Bronchial epithelial cell (primary cell): ENCODE results near the gene CA7. TPM values are rescaled to one million over a fixed set of nuclear protein-coding genes. Genes with fewer than 3 reads are reported as not detected.

Source experiments
- DNase-seq: peaks from one replicate; pipeline ENCODE4 v3.0.0-alpha.2; 2010; ENCODE audit warnings: low read depth
- FAIRE-seq: peaks from 2 replicates; lab custom pipeline; 2011; peaks lifted over from hg19 to GRCh38; lab: Jason Lieb, UNC
- H3K27me3 ChIP-seq: 2 replicates; pipeline ENCODE4 v1.5.1; 2011; ENCODE audit warnings: low read length; ENCODE audit not compliant: control insufficient read depth, insufficient read depth
- H3K36me3 ChIP-seq: 2 replicates; pipeline ENCODE4 v1.5.1; 2011; ENCODE audit warnings: low read length; ENCODE audit not compliant: control insufficient read depth, insufficient read depth
- H3K4me3 ChIP-seq: 2 replicates; pipeline ENCODE4 v1.5.1; 2011; ENCODE audit warnings: mild to moderate bottlenecking, low read depth, low read length, control low read depth
- total RNA-seq: library from RNA; depleted of rRNA; stranded (reverse); fragments of >200 nt; gene quantifications from 2 replicates; pipeline ENCODE4 v1.2.1, GENCODE V29; 2014
- TF ChIP-seq, protein P1 (sequence below): IDR thresholded peaks from 2 replicates; pipeline ENCODE4 v1.5.1; 2011; ENCODE audit warnings: mild to moderate bottlenecking, moderate library complexity, low read length, control low read depth, inconsistent platforms; ENCODE audit not compliant: insufficient read depth, severe bottlenecking

Gene CA7
- not detected in 2 replicates for total RNA-seq

DNA sequence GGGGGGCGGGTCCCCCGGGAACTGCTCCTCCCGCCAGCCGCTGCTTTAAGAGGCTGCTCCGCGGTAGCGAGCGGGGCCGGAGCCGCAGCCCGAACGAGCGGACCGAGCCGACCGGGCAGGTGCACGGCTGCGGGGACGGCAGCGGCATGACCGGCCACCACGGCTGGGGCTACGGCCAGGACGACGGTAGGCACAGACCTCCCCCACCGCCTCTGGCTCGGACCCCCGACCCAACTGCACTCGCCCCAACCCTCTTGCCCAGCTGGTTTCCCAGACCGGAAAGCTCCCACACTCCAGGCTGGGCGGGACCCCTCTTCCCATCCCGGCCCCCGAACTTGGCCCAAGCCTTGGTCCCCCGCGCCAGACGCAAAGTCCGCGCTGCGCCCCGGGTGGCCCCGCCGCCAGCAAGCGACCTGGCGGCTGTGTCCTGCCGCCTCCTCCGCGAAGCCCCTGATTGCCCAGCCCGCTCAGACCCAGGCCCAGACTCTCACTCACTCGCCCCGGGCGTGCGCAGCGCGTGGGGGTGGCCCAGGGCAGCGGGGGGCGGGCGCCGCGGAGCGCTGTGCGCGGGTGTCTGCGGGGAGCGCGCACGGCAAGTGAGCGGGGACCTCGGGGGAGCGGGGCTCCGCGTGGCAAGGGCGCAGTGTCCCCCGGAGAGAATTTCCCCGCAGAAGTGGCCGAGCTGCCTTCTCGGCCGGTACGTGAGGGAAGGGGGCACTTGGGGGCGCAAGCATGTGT, at the start of gene CA7:
Gene CA7, plus strand, starts transcription at position 73 of the 738 bp plus-strand sequence. Its CDS starts 74 bp downstream, at position 147.
- Histone ChIP-seq H3K27me3 (peaks cover 24% of the 10 kb centered on the region), H3K4me3 (peak within 1 kb of the TSS; percentile 16), H3K36me3 (no peaks in the 10 kb centered on the region)
- DNase-seq = no peak
- TF ChIP-seq, protein P1, sequence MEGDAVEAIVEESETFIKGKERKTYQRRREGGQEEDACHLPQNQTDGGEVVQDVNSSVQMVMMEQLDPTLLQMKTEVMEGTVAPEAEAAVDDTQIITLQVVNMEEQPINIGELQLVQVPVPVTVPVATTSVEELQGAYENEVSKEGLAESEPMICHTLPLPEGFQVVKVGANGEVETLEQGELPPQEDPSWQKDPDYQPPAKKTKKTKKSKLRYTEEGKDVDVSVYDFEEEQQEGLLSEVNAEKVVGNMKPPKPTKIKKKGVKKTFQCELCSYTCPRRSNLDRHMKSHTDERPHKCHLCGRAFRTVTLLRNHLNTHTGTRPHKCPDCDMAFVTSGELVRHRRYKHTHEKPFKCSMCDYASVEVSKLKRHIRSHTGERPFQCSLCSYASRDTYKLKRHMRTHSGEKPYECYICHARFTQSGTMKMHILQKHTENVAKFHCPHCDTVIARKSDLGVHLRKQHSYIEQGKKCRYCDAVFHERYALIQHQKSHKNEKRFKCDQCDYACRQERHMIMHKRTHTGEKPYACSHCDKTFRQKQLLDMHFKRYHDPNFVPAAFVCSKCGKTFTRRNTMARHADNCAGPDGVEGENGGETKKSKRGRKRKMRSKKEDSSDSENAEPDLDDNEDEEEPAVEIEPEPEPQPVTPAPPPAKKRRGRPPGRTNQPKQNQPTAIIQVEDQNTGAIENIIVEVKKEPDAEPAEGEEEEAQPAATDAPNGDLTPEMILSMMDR = no peak
- FAIRE-seq = no peak

DNA sequence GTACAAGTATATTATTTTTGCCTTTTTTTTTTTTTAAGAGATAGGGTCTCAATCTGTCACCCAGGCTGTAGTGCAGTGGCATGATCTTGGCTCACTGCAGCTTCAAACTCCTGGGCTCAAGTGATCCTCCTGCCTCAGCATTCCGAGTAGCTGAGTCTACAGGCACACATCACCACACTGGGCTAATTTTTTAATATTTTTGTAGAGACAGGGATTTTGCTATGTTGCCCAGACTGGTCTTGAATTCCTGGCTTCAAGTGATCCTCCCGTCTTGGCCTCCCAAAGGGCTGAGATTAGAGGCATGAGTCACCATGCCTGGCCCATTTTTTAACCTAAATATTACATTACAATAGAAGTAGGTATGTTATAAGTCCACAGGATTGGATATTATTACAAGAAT, 46.1 kb upstream of the CA7 start:
- H3K27me3 ChIP-seq = no peaks in the 10 kb centered on the region
- TF ChIP-seq, protein P1 = no peak
- no peaks in the 10 kb centered on the region for H3K36me3 ChIP-seq
- no peak for FAIRE-seq
- DNase-seq = peak; percentile 3
- H3K4me3 ChIP-seq = no peak overlapping the region

DNA sequence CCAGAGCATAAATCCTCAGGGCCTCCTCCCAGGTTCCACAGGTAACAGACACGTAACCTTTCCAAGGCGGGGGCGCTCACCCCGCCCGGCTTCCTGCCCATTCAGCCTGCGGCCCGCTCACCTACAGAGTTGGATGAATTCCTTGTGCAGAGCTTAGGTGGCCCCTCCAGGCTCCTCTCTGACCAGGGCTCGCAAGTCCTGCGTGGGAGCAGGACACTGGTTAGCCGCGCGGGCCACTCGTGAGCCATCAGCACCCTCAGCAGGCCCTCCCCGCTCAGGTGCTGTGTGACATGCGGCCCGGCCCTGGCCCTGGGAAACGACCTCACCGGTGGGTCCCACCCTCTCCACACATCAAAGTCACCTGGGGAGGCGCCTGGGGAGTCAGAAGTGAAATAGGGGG, 43.4 kb upstream of the CA7 start:
- Histone ChIP-seq H3K27me3 (no peaks in the 10 kb centered on the region), H3K36me3 (peaks cover 5% of the 10 kb centered on the region), H3K4me3 (no peak overlapping the region)
- TF ChIP-seq, protein P1 = no peak
- DNase-seq = no peak
- no peak for FAIRE-seq

DNA sequence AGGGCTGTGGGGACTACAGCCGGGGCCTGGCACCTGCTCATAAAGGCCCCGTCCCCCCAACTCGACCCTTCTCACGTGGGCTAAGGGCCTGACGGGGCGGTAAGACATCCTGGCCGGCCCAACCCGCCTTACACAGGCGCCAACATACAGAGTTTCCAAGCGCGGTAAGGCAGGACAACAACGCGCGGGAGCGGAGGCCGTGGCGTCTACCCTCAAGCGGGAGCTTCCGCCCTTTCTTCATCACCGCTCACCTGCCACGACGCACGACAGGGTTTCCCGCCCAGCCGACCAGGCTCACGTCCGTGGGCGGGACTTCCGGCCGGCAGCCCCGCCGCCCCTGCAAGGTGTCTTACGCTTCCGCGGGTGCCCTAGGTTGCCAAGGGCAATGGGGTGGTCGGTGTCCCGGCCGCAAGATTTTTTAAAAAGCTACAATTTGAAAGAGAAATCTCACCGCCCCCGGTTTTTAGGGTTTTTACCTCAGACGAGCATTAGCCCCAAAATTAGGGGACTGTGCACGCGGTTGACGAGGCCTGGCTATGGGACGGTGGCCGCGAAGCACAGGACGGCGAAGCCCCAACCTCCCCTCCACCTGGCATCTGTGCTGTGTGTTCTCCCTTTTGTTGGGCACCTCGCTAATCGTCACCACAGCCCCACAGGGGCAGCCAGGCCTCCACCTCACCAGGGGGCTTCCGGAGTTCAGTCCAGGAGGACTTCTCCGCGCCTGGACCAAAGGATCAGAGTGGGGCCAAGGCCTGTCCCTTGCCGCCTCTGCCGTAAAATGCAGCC, 42.7 kb upstream of the CA7 start, which contains the start of gene TERB1:
Gene TERB1, minus strand, starts transcription at position 265 of the 786 bp plus-strand sequence. CDS start 4,786 bp downstream, outside the sequence.
- no peaks in the 10 kb centered on the region for H3K27me3 ChIP-seq
- DNase-seq (no peak), FAIRE-seq (no peak)
- no peak within 1 kb of the TSS for H3K4me3 ChIP-seq
- TF ChIP-seq, protein P1 = no peak
- H3K36me3 ChIP-seq = peaks cover 5% of the 10 kb centered on the region

DNA sequence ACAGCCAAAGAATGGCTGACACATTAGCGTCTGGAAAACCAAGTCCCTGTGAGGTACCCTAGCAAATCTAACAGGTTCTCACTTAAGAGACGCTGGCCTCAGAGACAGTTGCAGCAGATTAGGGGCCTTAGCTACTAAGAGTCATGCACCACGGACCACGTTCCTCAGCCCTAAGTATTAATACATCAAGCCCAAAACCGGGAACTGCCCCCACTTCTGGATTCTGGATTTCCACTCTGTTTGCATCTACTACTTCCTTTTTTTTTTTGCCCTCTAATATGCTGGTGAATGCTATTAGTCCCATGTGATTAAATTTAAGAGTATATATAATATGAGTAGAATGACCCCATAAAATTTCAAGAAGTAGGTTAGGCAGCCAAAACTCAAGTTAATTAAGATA, 42.1 kb upstream of the CA7 start:
- FAIRE-seq = no peak
- peaks cover 5% of the 10 kb centered on the region for H3K36me3 ChIP-seq

More for the DNA sequence above, 42.1 kb upstream of the CA7 start:
- no peak for DNase-seq
- Histone ChIP-seq H3K4me3 (no peak overlapping the region), H3K27me3 (no peaks in the 10 kb centered on the region)
- TF ChIP-seq, protein P1 = no peak
